Smooth muscle cell (in vitro differentiated cells): ENCODE measurements around the gene MTG2. TPM values are rescaled to one million over a fixed set of nuclear protein-coding genes. Genes with fewer than 3 reads are reported as not detected.

Source experiments
- DNase-seq: peaks from one replicate; lab custom pipeline; 2025; ENCODE audit not compliant: unreplicated experiment; lab: John Stamatoyannopoulos, UW
- H2AFZ ChIP-seq: fragments of 200-600 bp; sonication (generic); 2 replicates; pipeline ENCODE4 v1.6.0; 2016; ENCODE audit warnings: antibody characterized with exemption, low read depth, mild to moderate bottlenecking
- H3F3A ChIP-seq: fragments of 200-600 bp; sonication (generic); 2 replicates; pipeline ENCODE4 v1.6.0; 2017; ENCODE audit warnings: antibody characterized with exemption, low read depth
- H3K27ac ChIP-seq: fragments of 200-600 bp; sonication (generic); 2 replicates; pipeline ENCODE4 v1.5.1; 2016; ENCODE audit warnings: low read depth, mild to moderate bottlenecking
- H3K27me3 ChIP-seq: fragments of 200-600 bp; sonication (generic); 2 replicates; pipeline ENCODE4 v1.6.1; 2016; ENCODE audit warnings: low read depth, mild to moderate bottlenecking
- H3K36me3 ChIP-seq: fragments of 200-600 bp; sonication (generic); 2 replicates; pipeline ENCODE4 v1.5.1; 2016; ENCODE audit warnings: low read depth
- H3K4me1 ChIP-seq: fragments of 200-600 bp; sonication (generic); 2 replicates; pipeline ENCODE4 v1.5.1; 2016; ENCODE audit warnings: low read depth
- H3K4me2 ChIP-seq: fragments of 200-600 bp; sonication (generic); 2 replicates; pipeline ENCODE4 v1.6.0; 2016; ENCODE audit warnings: mild to moderate bottlenecking
- H3K4me3 ChIP-seq: fragments of 200-600 bp; sonication (generic); 2 replicates; pipeline ENCODE4 v1.5.1; 2016; ENCODE audit warnings: mild to moderate bottlenecking
- H3K79me2 ChIP-seq: fragments of 200-600 bp; sonication (generic); 2 replicates; pipeline ENCODE4 v1.6.0; 2016; ENCODE audit warnings: low read depth, mild to moderate bottlenecking
- H3K9ac ChIP-seq: fragments of 200-600 bp; sonication (generic); 2 replicates; pipeline ENCODE4 v1.6.0; 2016; ENCODE audit warnings: low read depth
- H3K9me3 ChIP-seq: fragments of 200-600 bp; sonication (generic); replicated peaks from 2 replicates; pipeline ENCODE4 v1.5.1; 2016; ENCODE audit warnings: low read depth
- H4K20me1 ChIP-seq: fragments of 200-600 bp; sonication (generic); 2 replicates; pipeline ENCODE4 v1.6.0; 2016; ENCODE audit warnings: low read depth
- CTCF ChIP-seq: fragments of 200-600 bp; sonication (generic); IDR thresholded peaks from 2 replicates; pipeline ENCODE4 v1.5.1; 2017; ENCODE audit warnings: borderline replicate concordance, mild to moderate bottlenecking, antibody characterized with exemption; ENCODE audit not compliant: insufficient read depth, poor library complexity, severe bottlenecking
- WGBS: methylation state at CpG from one replicate; pipeline ENCODE4 v1.1.7; 2016; ENCODE audit warnings: low lambda C conversion rate; 5-methylcytosine and 5-hydroxymethylcytosine counted together
- polyA plus RNA-seq: library from polyadenylated mRNA; unstranded; fragments of >200 nt; fragmentation: Nextera tagmentation; extraction: Ambion mirVana; gene quantifications from 2 replicates; pipeline ENCODE4 v1.2.1, GENCODE V29; 2016
- total RNA-seq: library from RNA; depleted of rRNA; stranded (reverse); fragments of >200 nt; gene quantifications from 2 replicates; pipeline ENCODE4 v1.2.3, GENCODE V29; 2014

The MTG2 gene
- total and polyA plus RNA-seq, 2 experiments from 2014 or later, result 17.9 to 21.9 TPM

- H2AFZ ChIP-seq, result no peak overlapping the region
- H3K4me2 ChIP-seq, result no peak overlapping the region
- no peaks in the 10 kb centered on the region for H3K36me3 ChIP-seq
- no peak overlapping the region for H3K4me3 ChIP-seq
- WGBS, result 95% methylated on average over 25 of the region's 25 CpGs
- H3K79me2 ChIP-seq, result peaks cover 61% of the 10 kb centered on the region
- TF ChIP-seq CTCF, result no peak
- DNase-seq, result no peak
- peaks cover 81% of the 10 kb centered on the region for H4K20me1 ChIP-seq
- no peak overlapping the region for H3K9ac ChIP-seq
- H3K4me1 ChIP-seq, result no peaks in the 10 kb centered on the region
- no peaks in the 10 kb centered on the region for H3K27me3 ChIP-seq
- no peaks in the 10 kb centered on the region for H3K9me3 ChIP-seq
- no peak overlapping the region for H3K27ac ChIP-seq
- no peaks in the 10 kb centered on the region for H3F3A ChIP-seq
Measured at GRCh38 chr20:62190639-62191411, 8.0 kb downstream of the MTG2 start.

GRCh38 chr20:62191781-62192559 lies 9.1 kb downstream of the MTG2 start:
- H3K79me2 ChIP-seq, result peaks cover 52% of the 10 kb centered on the region
- H3K27me3 ChIP-seq, result no peaks in the 10 kb centered on the region

GRCh38 chr20:62192635-62193034 lies 9.8 kb downstream of the MTG2 start:
- no peak for TF ChIP-seq CTCF
- DNase-seq, result no peak
- no peaks in the 10 kb centered on the region for H3K27me3 ChIP-seq
- H3K79me2 ChIP-seq, result peaks cover 46% of the 10 kb centered on the region
- no peaks in the 10 kb centered on the region for H3K4me1 ChIP-seq
- no peak overlapping the region for H3K27ac ChIP-seq
- H3K36me3 ChIP-seq, result no peaks in the 10 kb centered on the region
- H3K9ac ChIP-seq, result no peak overlapping the region
- no peaks in the 10 kb centered on the region for H3K9me3 ChIP-seq
- no peaks in the 10 kb centered on the region for H3F3A ChIP-seq
- no peak overlapping the region for H3K4me2 ChIP-seq
- WGBS, result 96% methylated on average over 10 of the region's 10 CpGs
- H3K4me3 ChIP-seq, result no peak overlapping the region
- H4K20me1 ChIP-seq, result peaks cover 79% of the 10 kb centered on the region
- H2AFZ ChIP-seq, result no peak overlapping the region

More at GRCh38 chr20:62191781-62192559, 9.1 kb downstream of the MTG2 start:
- Histone ChIP-seq H3K27ac (no peak overlapping the region), H3K4me2 (no peak overlapping the region), H3K36me3 (no peaks in the 10 kb centered on the region), H4K20me1 (peaks cover 82% of the 10 kb centered on the region), H3F3A (no peaks in the 10 kb centered on the region), H3K4me1 (no peaks in the 10 kb centered on the region), H3K4me3 (no peak overlapping the region), H3K9ac (no peak overlapping the region), H3K9me3 (no peaks in the 10 kb centered on the region), H2AFZ (no peak overlapping the region)
- no peak for TF ChIP-seq CTCF
- DNase-seq, result no peak
- WGBS, result 96% methylated on average over 14 of the region's 14 CpGs
